ENCODE data around the gene PTPRM. TPM values are rescaled to one million over a fixed set of nuclear protein-coding genes. Genes with fewer than 3 reads are reported as not detected.
"Not testable (repeated sequence)": the region's sequence is repeated elsewhere in the genome, so short reads cannot be mapped to it uniquely, and the experiment has no call there.

Gene PTPRM
- total RNA-seq, 2 donors from 2014 or later = 51.4 to 75.5 TPM

DNA sequence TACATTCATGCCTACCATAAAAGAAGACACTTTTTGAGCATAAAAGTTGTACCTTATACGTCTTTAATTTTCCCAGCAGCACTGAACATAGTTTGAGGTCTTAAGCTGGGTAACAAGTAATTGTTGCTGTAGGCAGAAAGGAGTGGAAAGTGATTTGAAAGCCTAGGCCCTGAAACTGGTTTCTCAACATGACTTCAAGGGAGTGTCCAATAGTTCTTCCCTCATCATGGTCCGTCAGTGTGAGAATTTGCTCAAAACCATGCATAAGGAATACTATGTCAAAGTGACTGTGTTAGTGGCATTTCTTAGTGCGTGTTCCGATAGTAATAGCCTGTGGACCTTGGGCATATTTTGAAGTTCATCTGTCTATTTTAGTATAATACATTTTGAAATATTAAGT, 463.1 kb downstream of the PTPRM start:
- ATAC-seq (no peak), DNase-seq (no peak)
- intact Hi-C loops (cut with DNase I) = no loop called here

DNA sequence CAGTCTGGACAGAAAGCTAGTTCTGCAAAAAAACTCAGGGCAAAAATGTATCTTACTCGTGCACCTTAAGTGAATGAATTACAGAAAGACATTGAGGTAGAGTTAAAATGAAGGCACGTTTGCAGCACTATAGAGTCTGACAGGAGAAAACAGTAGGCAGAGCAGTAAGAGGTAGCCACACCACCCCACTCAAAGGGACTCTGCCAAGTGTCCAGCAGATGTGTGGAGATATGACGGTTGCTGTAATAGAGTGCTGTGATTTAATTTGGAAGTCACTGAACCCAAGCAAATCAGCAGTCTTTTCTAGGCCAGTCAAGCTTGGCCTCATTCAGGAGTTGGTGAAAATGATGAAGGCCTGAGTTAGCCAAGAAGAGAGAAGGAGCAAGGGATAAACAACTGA, 464.4 kb downstream of the PTPRM start:
- no peak for ATAC-seq
- intact Hi-C loops (cut with DNase I) = no loop called here
- DNase-seq = no peak

DNA sequence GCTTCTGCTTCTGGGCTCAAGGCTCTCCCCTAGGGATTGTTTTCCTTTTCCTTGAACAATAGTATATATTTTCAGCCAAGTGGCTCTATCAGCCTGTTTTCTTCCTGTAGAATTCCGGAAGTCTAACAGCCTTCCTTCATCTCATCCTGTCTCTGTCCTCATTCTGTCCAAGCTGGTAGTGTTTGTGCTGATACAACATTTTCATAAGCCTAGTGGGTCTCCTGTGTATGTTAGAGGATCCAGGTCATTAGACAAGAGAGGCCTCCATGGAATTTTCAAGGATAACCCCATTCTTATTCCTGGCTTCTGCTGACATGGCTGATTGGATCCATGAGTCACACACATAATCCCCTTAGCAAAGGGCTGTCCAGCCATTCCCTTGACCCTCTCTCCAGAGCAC, 467.6 kb downstream of the PTPRM start:
- ATAC-seq (no peak), DNase-seq (no peak)
- intact Hi-C loops (cut with DNase I) = no loop called here

DNA sequence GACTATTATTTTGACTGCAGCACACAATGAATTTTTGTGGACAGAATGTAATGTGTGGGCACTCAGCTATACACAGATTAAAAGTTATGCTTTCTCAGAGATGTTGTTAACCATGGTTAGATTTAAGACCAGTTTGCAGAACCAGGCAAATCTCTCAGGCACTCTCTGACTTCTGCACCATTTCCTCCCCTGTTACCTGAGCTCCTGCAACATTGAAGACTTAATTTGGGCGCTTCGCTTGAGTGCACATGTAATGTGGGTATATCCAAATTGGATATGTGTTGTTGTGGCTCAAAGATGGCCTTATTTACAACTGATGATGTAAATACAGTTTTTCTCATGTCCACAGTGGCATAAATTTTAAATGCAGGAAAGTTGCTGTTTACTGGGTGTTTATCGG, 469.4 kb downstream of the PTPRM start:
- DNase-seq = no peak
- no peak for ATAC-seq
- intact Hi-C loops (cut with DNase I) = no loop called here

DNA sequence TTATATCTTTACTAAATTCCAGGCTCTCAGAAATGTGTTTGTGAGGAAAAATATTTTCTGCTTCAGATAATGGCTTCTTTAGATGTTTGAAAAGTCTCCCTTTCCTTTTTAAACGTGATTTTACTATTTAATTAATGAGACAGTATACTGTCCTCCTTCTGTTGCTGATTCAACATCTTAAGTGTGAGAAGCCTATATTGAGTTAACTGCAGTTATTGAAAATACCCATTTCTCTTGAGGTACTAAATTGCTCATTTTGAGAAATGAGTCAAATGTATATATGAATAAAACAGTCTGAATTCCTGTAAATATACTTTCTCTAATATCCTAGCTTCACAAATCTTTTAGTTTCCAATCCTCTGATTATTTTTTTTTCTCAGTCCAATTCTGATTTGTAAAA, 470.2 kb downstream of the PTPRM start:
- ATAC-seq (no peak), DNase-seq (no peak)
- intact Hi-C loops (cut with DNase I) = no loop called here

DNA sequence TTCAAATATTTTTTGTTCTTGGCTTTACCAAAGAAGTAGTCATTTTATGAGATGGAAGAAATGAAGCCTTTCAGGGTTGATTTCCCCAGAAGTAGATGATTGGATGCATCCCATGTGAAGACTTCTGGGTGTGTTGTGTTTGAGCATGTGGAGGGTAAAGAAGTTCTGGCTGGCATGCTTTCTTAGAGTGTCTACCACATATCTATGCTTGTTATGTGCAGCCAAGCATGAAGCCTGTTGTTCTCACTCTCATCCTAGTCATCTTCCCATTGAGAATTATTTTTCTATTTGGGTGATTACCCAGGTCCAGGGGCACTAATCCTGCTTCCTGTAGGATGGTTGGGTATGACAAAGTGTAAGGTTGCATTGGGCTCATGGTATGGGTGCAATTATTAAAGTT, 472.9 kb downstream of the PTPRM start:
- intact Hi-C loops (cut with DNase I) = no loop called here
- no peak for DNase-seq
- no peak for ATAC-seq

DNA sequence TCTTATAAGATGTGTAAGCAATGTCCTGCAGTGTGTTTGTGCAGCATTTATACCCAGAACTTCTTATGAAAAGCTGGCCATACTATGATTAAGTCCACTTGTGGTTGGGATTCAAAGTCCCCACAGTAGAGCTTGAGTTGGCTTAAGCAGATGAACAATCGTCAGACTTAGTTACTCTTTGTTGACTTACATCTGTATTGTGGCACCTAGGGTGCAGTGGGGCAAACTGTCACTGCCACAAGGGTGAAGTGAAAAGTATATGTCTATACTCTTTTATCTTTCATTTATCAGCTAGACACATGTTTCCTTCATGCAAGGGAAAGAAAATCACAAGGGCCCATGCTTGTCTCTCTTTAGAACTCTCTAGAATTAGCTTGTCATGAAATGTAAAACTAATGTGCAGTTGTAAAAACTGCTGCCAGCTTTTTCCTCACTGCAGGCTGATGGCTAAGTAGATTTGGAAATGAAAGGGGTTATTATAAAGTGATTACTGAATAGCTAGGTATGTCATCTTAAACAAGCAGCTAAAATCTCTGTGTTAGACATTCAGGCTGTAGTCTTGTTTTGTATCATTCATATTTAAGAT, 474.5 kb downstream of the PTPRM start:
- intact Hi-C loops (cut with DNase I) = no loop called here
- DNase-seq (no peak), ATAC-seq (no peak)

DNA sequence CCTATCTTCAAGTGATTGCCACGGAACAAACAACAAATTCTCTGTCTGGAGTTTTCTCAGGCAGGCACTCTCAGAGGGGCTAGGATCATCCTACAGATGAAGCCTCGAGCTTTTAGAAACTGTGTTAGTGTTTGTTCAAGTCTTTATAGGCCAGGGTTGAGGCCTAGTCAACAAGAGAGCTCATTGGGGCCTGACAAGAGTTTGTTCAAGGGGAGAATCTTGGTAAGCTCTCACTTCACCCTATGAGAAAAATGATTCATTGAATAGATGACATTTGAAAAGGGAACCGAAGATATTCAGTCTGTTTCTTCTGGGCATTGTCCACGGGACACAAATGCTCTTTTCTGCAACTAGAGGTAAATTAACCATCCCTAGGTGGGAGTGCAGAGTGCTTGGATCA, 476.9 kb downstream of the PTPRM start:
- DNase-seq (no peak), ATAC-seq (no peak)
- intact Hi-C loops (cut with DNase I) = no loop called here

DNA sequence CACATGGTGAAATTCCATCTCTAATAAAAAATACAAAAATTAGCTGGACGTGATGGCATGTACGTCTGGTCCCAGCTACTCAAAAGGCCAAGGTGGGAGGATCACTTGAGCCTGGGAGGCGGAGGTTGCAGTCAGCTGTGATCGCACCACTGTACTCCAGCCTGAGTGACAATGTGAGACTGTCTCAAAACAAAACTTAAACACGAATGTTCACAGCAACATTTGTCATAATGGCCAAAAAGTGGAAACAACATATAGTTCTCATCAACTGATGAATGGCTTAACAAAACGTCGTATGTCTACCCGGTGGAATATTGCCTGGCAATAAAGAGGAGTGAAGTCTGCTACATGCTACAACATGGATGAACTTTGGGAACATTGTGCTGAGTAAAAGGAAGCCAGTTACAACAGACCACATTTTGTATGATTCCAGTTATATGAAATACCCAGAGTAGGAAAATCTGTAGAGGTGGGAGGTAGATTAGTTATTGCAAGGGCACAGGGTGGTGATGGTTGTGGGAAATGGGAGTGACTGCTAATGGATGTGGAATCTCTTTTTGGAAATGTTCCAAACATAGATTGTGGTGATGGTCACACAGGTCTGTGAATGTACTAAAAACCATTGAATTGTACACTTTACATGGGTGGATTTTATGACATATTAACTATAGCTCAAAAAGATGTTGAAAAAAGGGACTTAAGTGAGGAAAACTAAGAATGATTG, 478.2 kb downstream of the PTPRM start:
- ATAC-seq = no peak
- intact Hi-C loops (cut with DNase I) = no loop called here
- DNase-seq = no peak

DNA sequence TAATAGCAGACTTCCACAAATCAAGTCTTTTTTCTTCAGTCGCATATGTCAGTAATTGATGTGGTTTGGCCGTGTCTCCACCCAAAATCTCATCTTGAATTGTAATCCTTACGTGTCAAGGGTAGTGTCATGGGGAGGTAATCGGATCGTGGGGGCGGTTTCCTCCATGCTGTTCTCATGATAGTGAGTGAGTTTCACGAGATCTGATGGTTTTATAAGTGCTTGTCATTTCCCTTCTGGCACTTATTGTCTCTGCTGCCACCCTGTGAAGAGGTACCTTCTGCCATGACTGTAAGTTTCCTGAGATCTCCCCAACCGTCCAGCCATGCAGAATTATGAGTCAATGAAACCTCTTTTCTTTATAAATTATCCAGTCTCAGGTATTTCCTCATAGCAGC, 478.8 kb downstream of the PTPRM start:
- DNase-seq (no peak), ATAC-seq (no peak)
- intact Hi-C loops (cut with DNase I) = no loop called here

DNA sequence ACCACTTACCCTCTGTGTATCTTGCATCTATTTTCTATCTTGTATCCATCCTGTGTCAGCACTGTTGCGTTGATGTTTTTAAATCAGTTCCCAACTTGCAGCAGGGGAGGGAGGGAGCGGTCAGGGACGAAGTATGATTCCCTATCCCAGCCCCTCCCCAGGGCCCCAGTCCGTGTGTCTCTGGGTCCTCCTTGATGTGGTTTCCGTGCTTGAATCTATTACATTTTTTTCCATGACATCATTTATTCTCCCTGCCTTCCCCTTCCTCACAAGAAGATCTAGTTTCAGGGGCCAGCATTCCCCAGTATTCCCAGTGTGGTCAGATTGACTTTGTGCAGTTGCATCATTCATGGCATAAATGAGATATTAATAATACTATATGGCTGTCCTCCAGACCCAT, 479.3 kb downstream of the PTPRM start:
- intact Hi-C loops (cut with DNase I) = no loop called here
- DNase-seq (no peak), ATAC-seq (no peak)

DNA sequence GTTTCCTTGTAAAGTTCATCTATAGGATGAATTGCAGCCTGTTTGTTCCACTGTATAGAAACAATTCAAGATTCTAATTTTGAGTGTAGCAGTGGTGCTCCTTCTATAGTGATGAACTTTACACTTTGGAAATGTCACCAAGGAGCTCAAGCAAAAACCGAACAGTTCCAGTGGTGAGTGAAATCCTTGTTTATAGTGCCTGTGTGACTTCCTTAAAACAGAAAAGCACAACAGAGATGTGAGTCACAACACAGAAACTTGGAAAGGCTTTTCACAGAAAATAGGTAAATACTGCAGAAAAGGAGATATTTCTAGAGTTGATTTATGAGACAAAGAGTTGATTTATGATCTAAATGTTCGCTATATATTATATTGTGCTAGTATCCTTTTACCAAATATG, 482.0 kb downstream of the PTPRM start:
- intact Hi-C loops (cut with DNase I) = no loop called here
- DNase-seq = no peak
- ATAC-seq = no peak

DNA sequence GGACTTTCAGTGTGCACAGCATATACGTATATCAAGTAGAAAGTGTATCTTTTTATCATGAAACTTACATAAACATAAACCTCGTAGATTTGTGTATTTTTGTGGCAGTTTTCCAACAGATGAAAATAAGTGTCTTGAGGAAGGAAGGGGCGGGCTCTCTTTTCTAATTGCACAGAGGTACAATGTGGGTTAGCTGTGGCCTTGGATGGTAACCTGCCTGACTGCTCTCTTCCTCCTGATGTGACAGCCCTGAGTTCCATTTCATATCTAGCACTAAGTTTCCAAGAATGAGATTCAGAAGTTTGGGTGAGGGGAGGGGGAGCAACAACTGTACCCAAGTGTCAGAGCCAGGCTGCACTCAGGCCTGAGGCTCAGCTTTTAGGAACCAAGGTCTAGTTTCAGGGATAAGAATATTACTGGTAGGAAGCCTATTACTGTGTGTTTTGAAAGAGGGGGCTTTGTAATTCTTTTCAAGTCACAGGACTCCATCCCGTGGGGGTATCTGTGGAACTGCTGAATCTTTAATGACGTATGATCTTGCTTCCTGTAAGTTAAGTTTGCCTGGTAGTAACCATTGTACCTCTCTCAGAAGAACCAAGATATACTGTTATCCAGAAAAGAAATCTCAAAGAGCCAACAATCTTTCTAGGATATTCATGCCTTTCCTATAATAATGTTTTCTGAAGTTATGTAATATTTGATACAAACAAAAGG, 483.7 kb downstream of the PTPRM start:
- intact Hi-C loops (cut with DNase I) = no loop called here
- DNase-seq (no peak), ATAC-seq (no peak)

DNA sequence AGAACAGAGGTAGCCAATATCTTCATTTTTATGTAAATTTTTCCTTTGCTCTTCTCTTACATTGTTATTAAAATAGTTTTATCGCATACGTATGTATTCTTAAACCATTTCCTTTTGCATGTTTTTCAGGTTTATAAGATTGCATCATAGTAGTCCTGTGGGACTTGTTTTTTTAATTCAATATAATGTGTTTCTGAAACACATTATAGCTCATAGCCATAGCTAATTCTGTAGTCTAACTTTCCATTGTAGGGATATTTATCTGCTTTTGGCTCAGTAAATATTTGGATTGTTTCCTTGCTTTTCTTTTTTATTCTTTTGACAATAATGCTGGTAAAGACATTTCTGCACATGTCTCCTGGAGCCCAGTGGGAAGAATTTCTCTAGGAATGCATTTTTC, 484.3 kb downstream of the PTPRM start:
- DNase-seq = no peak
- intact Hi-C loops (cut with DNase I) = no loop called here
- ATAC-seq = no peak

DNA sequence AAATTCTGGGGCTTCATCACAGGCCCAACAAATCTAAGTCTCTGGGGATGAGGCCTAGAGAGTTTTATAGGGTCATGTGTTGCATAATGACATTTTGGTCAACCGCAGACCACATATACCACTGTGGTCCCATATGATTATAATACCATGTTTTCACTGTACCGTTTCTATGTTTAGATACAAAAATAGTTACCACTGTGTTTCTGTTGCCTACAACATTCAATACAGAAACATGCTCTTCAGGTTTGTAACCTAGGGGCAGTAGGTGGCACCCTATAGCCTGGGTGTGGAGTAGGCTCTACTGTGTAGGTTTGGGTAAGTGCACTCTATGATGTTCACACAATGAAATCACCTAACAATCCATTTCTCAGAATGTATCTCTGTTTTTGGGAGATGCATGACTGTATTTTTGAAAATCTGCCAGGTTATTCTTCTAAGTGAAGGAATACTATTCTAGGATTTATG, 485.2 kb downstream of the PTPRM start:
- ATAC-seq = no peak
- intact Hi-C loops (cut with DNase I) = no loop called here

DNA sequence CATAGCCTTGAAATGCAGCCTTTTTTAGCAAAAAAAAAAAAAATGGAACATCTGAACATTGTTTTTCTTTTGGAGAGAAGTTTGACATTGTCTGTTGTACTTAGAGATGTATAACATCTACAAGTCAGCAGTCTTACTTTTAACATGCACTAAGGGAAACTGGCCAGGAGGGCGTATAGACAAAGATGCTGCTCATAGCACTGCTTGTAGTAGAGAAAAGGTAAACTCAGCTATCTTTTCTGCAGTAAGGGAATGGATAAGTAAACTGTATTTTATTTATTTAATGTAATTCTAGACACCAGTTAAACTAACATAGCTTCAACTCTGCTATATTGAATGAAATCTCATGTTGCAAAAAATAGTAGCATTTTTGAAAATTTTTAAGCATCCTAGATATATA, 489.6 kb downstream of the PTPRM start:
- intact Hi-C loops (cut with DNase I) = no loop called here
- DNase-seq (no peak), ATAC-seq (no peak)

More for the DNA sequence above, 485.2 kb downstream of the PTPRM start:
- DNase-seq = no peak

DNA sequence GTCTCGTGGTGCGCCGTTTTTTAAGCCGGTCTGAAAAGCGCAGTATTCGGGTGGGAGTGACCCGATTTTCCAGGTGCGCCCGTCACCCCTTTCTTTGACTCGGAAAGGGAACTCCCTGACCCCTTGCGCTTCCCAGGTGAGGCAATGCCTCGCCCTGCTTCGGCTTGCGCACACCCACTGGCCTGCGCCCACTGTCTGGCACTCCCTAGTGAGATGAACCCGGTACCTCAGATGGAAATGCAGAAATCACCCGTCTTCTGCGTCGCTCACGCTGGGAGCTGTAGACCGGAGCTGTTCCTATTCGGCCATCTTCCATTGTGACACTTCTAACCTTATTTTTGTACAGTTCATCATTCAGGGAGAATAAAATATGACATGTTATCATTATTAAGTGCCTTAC, 496.0 kb downstream of the PTPRM start:
- intact Hi-C loops (cut with DNase I); DNase-seq; ATAC-seq: not testable (repeated sequence)

DNA sequence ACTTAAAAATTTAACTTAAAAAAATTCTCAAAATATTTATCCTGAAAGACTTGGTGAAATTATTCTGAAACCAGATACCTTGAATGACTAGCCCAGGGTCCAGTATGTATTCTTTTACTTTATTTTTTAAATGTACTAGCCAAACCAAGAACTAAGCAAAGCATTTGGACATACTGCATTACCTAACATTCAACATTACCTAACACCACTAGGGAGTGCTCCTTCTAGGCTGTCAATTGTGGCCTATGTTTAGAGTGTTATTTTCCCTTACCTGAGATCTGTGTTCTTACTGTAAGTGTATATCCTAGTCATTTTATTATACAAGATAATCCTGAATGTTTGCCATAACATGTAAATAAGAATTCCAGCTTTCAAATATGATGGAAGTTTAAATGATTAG, 496.6 kb downstream of the PTPRM start:
- DNase-seq = no peak
- intact Hi-C loops (cut with DNase I) = no loop called here
- ATAC-seq = no peak

DNA sequence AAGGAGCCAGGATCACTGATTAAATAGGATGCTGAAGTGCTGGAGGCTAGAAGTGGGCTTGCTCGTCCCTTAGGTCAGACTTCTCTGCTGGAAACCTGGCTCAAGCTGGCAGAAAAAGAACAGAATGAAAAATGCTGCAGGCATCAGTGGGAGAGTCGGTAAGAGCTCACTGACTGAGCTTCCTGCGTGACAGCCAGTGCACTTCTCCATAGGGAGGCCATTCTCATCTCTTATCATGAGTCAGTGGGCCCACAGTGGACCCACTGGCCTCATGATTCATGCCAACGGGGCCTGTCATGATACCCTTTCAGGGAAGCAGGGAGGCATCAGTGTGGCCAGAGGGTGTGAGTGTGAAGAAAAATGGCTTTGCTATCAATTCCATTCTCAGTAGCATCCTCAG, 498.2 kb downstream of the PTPRM start:
- intact Hi-C loops (cut with DNase I) = no loop called here
- no peak for DNase-seq

DNA sequence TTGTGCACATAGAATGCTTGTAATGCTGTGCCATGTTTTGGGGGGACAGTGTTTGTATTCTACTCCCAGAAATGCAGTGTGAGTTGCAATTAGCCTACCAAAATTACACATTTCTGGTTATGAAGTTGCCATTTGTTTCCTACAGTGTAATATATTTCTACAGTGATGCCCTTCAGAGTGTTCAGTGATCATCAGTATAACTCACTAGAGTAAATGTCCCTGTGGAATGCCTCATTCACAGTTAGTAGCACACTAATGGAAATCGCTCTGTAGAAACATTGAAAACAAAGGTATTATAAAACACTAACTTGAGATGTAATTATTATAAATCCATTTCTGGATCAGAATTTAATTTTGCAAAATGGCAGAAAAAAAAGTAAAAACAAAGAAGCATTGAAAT, 498.7 kb downstream of the PTPRM start:
- DNase-seq (no peak), ATAC-seq (no peak)
- intact Hi-C loops (cut with DNase I) = no loop called here

More for the DNA sequence above, 498.2 kb downstream of the PTPRM start:
- ATAC-seq = no peak

DNA sequence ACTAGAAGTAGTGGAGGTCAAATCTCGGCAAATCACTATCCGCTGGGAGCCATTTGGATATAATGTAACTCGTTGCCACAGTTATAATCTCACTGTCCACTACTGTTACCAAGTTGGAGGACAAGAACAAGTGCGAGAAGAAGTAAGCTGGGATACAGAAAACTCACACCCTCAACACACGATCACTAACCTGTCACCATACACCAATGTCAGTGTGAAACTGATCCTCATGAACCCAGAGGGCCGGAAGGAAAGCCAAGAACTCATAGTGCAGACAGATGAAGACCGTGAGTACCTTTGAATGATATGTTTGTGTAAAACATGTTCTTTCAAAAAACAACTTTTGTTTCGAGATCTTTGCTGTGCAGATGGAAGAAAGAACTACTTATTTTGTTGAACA, 502.6 kb downstream of the PTPRM start:
- ATAC-seq (no peak), DNase-seq (no peak)
- intact Hi-C loops (cut with DNase I) = no loop called here
